Thoracic aorta (tissue), 2 donors: ENCODE measurements around the gene GPR37. TPM values are rescaled to one million over a fixed set of nuclear protein-coding genes. Genes with fewer than 3 reads are reported as not detected.

Experiments
- ATAC-seq: fragments of 150-250 bp; one replicate; pipeline ENCODE4 v1.8.0; 2017; ENCODE audit warnings: low read depth; ENCODE audit not compliant: insufficient number of reproducible peaks, low FRiP score
- DNase-seq: peaks from one replicate; pipeline ENCODE4 v3.0.0-alpha.2; 2020; ENCODE audit warnings: low spot score
- H3K27ac ChIP-seq, 2 donors: fragments of 200-600 bp; sonication (generic); 1 replicate in 1 of 2; 2 replicates in 1 of 2; pipeline ENCODE4 v1.5.1; 2016; ENCODE audit warnings: mild to moderate bottlenecking in 2 of 2, moderate library complexity in 2 of 2
- H3K27me3 ChIP-seq: fragments of 200-600 bp; sonication (generic); replicated peaks from 2 replicates; pipeline ENCODE4 v1.6.0; 2016; ENCODE audit warnings: mild to moderate bottlenecking; ENCODE audit not compliant: insufficient read depth
- H3K36me3 ChIP-seq: fragments of 200-600 bp; sonication (generic); one replicate; pipeline ENCODE4 v1.5.1; 2016
- H3K4me1 ChIP-seq, 2 donors: fragments of 200-600 bp; sonication (generic); 1 replicate in 1 of 2; 2 replicates in 1 of 2; pipeline versions ENCODE4 v1.5.1 to v1.6.0; 2016; ENCODE audit warnings: low read depth in 2 of 2, mild to moderate bottlenecking in 1 of 2; ENCODE audit not compliant: control insufficient read depth in 1 of 2
- H3K4me3 ChIP-seq: fragments of 200-600 bp; sonication (generic); 2 replicates; pipeline ENCODE4 v1.5.1; 2016; ENCODE audit warnings: mild to moderate bottlenecking
- H3K9me3 ChIP-seq: fragments of 200-600 bp; sonication (generic); 2 replicates; pipeline ENCODE4 v1.5.1; 2016
- total RNA-seq, 2 donors: library from RNA; depleted of rRNA; stranded (reverse); fragments of >200 nt; gene quantifications; one replicate each; pipeline versions ENCODE4 v1.1.0 to v1.2.3, GENCODE V29; 2016
- TF ChIP-seq, protein P1 (sequence below): fragments of 200-600 bp; sonication (generic); IDR thresholded peaks from one replicate; pipeline ENCODE4 v1.5.1; 2019; ENCODE audit warnings: antibody characterized with exemption

The GPR37 gene
- total RNA-seq, 2 donors from 2014 or later: 0.41 to 2.8 TPM

DNA sequence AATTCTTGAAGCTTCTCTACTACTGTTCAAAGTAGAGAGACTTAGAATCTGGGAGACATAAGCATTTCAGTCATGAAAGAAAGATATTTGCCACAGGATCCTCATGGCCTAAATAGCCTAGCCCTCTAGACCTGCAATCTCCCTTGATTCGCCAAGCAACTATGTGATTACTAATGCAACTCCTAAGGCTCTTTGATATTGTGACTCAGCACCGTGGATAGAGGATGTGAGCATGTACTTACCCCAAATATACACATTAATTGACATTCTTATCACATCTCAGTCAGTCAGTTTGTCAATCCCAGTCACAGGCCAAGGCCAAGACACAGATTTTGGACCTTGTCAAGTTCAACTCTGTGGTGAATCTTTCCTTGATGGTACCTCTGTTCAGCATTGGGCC, 42.6 kb downstream of the GPR37 start:
- DNase-seq (no peak), ATAC-seq (no peak)
- no peak overlapping the region for H3K27ac ChIP-seq
- H3K4me1 ChIP-seq: no peaks in the 10 kb centered on the region
- no peaks in the 10 kb centered on the region for H3K9me3 ChIP-seq
- no peak overlapping the region for H3K4me3 ChIP-seq
- no peaks in the 10 kb centered on the region for H3K36me3 ChIP-seq
- H3K27me3 ChIP-seq: no peaks in the 10 kb centered on the region
- TF ChIP-seq, protein P1, sequence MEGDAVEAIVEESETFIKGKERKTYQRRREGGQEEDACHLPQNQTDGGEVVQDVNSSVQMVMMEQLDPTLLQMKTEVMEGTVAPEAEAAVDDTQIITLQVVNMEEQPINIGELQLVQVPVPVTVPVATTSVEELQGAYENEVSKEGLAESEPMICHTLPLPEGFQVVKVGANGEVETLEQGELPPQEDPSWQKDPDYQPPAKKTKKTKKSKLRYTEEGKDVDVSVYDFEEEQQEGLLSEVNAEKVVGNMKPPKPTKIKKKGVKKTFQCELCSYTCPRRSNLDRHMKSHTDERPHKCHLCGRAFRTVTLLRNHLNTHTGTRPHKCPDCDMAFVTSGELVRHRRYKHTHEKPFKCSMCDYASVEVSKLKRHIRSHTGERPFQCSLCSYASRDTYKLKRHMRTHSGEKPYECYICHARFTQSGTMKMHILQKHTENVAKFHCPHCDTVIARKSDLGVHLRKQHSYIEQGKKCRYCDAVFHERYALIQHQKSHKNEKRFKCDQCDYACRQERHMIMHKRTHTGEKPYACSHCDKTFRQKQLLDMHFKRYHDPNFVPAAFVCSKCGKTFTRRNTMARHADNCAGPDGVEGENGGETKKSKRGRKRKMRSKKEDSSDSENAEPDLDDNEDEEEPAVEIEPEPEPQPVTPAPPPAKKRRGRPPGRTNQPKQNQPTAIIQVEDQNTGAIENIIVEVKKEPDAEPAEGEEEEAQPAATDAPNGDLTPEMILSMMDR: no peak

DNA sequence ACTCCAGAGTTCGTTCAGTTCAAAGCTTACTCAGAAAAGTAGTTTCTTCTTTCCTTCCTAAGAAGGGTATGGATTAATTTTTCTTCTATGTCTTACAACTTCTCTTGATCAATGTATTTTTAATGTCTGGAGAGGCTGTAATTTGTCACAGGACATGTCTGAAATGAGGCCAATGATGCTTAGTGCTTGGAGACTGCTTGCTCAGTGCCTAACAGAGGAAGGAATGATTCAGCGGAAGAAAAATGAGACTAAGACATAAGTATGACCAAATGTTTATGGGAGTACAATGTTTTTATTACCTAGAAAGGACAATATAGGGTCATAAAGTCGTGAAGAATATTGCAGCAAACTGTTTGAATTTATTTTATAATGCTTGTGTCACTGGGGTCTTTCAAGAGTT, 43.3 kb downstream of the GPR37 start:
- TF ChIP-seq, protein P1: no peak
- Histone ChIP-seq H3K9me3 (no peaks in the 10 kb centered on the region), H3K4me3 (no peak overlapping the region), H3K4me1 (no peaks in the 10 kb centered on the region), H3K36me3 (no peaks in the 10 kb centered on the region), H3K27ac (no peak overlapping the region), H3K27me3 (no peaks in the 10 kb centered on the region)
- DNase-seq: no peak
- no peak for ATAC-seq

DNA sequence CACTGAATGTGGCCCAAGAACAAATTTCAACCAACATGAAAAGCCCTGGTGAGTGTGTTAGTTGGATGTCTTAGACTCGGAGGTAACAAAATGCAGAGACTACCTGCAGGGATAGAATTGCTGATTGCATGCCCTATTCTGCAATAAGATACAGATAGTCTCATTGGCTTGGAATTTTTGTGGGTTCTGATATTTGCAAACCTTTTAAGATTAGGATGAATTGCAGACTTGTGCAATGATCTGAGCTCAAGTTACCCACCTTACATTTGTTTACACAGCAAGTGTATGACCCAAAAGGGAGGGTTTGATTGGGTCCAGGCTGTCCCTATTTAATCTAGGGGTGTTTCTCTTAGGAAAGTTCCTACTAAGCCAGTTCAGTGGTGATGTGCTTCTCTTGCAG, 45.4 kb downstream of the GPR37 start:
- no peaks in the 10 kb centered on the region for H3K27me3 ChIP-seq
- H3K36me3 ChIP-seq: no peaks in the 10 kb centered on the region
- DNase-seq: no peak
- no peak for ATAC-seq
- no peak overlapping the region for H3K27ac ChIP-seq
- no peaks in the 10 kb centered on the region for H3K4me1 ChIP-seq
- no peaks in the 10 kb centered on the region for H3K9me3 ChIP-seq
- TF ChIP-seq, protein P1: no peak
- H3K4me3 ChIP-seq: no peak overlapping the region

DNA sequence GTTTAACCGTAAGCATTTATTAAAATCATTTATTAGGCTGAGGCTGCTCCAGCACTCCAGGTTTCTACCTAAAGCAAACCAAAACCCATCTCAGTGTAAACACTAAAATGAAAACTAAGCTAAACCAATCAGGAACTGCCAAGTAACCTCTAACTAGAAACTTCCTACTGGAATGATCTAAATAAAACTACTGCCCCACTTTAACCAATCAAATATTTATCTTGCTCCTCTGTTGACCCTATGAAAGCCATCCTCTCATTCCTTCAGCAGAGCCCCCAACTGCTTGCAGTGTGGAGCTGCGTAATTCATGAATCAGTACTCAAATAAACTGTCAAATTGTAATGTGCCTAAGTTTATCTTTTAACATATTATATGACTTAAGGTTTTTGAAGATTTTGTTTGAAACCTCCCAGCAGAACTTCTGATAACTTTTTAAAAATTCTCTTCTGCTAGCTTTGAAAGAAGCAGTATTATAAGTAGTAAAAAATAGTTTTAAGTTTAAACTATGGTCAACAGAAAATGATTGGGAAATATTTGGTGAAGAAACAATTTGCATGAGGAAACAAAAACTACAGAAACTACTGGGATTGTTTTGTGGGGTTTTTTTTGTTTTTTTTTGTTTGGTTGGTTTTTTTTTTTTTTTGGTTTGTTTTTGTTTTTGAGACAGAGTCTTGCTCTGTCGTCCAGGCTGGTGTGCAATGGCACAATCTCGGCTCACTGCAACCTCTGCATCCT, 47.4 kb downstream of the GPR37 start:
- Histone ChIP-seq H3K27ac (no peak overlapping the region), H3K4me3 (no peak overlapping the region), H3K27me3 (no peaks in the 10 kb centered on the region), H3K4me1 (peaks cover 0 to 10% of the 10 kb centered on the region in 2 donors), H3K36me3 (no peaks in the 10 kb centered on the region), H3K9me3 (no peaks in the 10 kb centered on the region)
- TF ChIP-seq, protein P1: no peak
- DNase-seq (no peak), ATAC-seq (no peak)

DNA sequence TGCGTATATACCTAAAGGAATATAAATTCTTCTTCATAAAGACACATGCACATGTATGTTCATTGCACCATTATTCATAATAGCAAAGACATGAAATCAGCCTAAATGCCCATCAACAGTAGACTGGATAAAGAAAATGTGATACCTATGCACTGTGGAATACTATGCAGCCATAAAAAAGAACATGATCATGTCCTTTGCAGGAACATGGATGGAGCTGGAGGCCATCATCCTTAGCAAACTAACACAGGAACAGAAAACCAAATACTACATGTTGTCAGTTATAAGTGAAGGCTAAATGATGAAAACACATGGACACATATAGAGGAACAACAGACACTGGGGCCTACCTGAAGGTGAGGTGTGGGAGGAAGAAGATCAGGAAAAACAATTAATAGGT, 48.7 kb downstream of the GPR37 start:
- Histone ChIP-seq H3K27me3 (no peaks in the 10 kb centered on the region), H3K36me3 (no peaks in the 10 kb centered on the region), H3K4me1 (peaks cover 8 to 23% of the 10 kb centered on the region in 2 donors), H3K9me3 (no peaks in the 10 kb centered on the region), H3K4me3 (no peak overlapping the region), H3K27ac (no peak overlapping the region)
- ATAC-seq (no peak), DNase-seq (no peak)
- TF ChIP-seq, protein P1: no peak
